HG03196 (cell line): ENCODE data around the gene KRT81.
"Not testable (repeated sequence)": the region's sequence is repeated elsewhere in the genome, so short reads cannot be mapped to it uniquely, and the experiment has no call there.

Experiments used
- ATAC-seq: cut with Tn5 transposase; IDR thresholded peaks from one replicate; pipeline ENCODE4 v1.9.1; 2021; ENCODE audit not compliant: unreplicated experiment

Gene KRT81

DNA sequence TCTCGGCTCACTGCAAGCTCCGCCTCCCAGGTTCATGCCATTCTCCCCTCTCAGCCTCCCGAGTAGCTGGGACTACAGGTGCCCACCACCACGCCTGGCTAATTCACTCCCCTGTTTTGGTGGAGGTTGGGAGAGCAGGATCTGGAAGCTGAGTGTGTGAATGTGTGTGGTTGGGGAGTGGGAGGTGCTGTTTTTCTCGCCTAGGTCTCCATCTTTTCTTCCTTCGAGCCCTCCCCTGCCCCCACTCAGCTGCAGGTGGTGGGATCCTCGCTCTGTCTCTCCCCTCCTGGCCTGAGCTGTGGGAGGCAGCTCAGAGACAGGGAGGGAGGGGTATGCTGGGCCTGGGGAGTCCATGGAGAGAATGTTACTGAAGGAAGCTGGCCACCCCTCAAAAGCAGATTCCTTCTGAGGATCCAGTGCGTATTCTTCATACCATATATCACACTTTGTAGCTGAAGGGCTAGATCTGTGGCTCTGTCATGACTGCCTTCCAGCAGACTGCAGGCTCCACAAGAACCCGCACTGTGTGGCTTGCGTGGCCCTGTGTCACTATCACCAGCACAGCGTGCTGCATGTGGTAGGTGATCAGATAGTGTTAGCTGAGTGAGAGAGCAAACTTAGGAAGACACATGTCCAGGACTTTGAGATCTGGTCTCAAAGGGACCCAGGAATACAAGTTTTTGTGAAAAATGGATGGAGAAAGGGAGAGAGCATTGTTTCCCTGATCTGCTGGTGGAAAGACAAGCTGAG lies 27.1 kb upstream of the KRT81 start:
- ATAC-seq: no peak

DNA sequence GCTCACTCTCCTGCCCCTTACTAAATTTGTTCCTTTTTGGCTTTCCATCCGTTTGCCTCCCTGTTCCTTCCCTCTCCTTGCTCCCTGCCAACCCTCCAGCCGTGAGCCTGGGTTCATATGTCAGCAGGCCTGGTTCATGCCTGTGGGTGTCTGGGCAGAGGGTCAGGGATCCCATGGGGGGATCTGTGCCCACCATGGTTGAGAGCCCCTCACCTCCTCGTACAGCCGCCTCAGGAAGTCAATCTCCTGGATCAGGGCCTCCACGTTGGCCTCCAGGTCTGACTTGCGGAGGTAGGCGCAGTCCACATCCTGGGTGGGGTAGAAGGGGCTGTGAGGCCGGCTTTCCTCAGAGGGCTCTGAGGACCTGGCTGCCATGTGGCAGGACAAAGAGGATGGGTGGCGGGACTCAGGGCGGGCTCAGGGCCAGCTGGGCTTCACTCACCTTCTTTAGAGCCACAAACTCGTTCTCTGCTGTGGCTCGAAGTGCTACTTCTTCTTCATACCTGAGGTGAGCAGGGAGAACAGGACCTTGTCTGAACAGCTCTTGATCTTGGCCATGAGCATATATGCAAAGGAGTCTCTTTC lies 26.2 kb upstream of the KRT81 start:
- no peak for ATAC-seq

DNA sequence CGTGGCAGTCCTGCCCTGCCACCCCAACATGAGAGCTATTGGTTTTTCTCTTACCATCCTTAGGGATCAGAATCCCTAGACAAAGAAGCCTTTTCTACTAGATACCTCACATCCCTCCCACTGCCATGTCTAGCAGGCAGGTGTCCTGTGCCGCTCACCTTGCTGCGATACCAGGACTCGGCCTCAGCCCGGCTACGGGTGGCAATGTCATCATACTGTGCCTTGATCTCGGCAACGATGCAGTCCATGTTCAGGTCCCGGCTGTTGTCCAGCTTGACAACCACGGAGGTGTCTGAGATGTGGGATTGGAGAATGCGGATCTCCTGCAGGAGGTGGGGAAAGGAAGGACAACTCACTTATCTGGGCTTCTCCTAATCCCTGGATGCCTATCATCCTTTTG lies 25.4 kb upstream of the KRT81 start:
- ATAC-seq: no peak

DNA sequence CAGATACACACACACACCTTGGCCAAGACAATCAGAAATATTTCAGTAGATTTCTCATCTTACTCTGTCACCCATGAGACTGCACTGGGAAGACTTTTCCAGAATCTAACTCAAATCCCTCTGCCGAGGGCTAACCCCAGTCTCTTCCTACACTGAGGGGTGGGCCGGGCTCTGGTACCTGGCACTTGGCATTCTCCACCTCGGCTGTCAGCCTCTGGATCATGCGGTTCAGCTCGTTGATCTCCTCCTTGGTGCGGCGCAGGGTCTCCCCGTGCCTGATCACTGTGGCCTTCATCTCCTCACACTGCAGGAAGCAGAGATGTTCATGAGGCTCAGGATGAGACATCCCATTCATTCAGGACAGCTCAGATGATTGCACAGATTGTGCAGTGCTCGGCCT lies 25.0 kb upstream of the KRT81 start:
- ATAC-seq: no peak

DNA sequence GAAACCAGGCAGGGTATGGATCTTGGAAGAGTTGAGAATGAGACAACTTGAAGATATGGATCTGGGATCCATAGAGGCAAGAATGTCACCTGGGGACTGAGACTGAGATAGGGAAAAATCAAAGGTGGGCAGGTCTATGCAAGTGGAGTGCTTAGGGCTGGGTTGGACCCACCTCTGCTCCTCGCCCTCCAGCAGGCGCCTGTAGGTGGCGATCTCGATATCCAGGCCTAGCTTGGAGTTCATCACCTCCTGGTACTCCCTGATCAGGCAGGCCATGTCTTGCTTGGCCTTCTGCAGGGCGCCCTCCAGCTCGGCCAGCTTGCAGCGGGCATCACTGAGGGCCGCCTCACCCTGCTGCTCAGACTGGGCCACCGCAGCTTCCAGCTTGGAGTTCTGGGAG lies 24.4 kb upstream of the KRT81 start:
- ATAC-seq: not testable (repeated sequence)

DNA sequence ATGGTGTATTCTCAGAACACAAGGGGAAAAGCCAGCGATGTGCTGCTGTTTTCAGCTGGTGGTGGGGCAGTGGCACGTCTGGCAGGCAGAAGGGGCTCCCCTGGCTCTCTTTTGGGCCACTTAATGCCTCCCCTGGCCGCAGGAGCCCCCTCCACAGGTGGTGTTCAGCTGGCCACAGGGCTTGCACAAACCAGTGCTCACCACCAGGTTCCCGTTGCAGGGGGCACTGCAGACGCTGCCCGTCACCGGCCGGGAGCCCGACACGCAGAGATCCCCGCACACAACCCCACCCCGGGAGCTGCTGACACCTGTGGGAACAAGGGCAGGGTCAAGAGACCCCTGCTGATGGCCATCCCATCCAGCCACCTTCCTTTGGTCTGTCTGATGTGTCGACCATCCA lies 23.2 kb upstream of the KRT81 start:
- ATAC-seq: no peak

DNA sequence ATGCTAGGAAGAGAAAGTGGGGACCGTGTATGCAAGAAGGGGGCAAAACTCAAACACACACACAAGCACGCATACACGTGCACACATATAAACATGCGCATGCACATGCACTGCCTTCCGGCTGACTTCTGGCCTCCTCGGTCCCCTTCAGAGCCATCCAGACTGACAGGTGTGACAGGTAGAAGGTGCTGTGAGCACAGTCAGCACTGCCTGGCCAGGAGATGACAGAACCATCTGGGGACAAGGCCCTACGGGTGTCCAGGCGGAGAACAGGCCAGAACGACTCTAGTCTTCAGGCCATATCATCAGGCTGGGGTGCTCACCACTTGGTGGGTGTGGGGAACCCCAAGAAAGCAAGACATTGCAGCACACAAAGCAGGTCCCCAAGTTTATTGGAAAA lies 22.6 kb upstream of the KRT81 start:
- ATAC-seq: no peak

DNA sequence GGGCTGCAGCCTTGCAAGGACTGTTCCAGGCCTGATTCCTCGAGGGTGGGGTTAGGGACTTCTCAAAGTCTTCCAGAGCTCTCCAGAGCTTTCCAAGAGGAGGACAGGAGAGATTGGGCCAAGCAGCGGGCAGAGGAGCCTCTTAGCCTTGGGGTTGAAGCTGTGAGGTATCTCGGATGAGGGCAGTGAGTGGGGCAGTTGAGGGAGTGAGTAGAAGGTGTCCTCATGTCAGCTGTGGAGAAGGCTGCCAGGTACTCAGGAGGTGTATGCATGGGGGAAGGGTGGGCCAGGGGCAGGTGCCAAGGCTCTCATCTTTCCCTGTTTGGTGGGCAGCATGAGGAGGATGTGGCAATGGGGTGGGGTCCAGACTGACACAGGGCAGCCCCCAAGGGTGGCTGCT lies 22.1 kb upstream of the KRT81 start:
- no peak for ATAC-seq

DNA sequence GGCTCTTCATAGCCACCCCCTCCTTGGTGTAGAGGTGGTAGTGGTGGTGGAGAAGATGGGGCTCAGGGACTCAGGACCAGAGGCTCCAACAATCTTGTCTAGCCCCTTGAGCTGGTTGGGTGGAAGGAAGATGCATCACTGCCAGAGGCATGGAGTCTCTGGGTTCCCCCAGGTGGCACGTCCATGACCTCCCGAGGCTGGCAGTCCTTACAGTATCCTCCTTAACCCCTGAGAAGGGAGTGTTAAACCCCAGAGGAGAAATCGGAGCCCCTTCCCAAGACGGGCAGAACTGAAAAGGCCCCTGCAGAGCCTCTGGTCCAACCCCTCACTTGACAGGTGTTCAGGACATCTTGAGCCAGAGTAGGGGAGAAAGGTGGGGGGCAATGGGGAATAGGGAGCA lies 20.8 kb upstream of the KRT81 start:
- no peak for ATAC-seq

DNA sequence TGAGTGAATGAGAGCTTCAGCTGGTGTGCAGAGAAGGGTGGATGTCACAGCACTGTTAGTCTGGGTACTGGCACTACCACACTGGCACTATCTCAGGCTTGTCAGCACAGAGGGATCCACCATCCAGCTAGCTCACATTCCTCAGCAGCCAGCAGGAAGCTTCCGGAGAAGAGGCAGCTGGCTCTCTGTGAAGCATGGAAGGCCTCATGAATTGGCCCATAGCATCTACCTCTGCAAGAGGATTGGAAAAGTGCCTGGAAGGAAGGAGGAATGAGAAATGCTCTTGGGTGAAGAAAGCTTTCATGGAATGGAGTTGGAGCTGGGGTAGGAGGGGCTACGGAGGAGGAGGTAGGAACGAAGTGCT lies 19.9 kb upstream of the KRT81 start:
- ATAC-seq: no peak

DNA sequence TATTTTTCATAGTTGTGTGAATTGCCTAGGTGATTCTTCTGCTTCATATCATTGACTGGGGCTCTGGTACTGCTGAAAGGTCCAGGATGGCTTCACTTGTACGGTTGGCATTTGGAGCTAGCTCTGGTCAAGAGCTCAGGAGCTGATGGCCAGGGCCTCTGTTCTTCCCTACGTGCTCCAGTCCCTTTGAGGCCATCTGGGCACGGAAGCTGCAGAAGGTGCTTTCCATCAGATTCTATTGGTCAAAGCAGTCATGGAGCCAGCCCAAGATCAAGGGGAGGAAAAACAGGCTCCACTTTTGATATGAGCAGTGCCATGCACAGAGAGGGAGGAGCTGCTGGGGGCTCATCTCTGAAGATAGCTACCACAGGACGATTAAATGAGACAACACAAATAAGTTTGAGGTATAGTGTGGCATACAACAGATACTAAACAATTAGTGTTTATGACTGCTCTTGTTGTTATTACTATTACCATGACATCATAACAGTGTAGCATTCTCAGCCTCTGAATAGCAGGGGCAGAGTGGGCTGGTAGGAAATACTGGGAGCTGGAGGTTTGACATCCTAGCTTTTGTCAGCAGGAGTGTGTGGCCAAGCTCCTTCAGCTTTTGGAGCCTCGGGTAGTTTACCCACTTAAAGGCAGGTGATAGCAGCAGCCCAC lies 19.4 kb upstream of the KRT81 start:
- ATAC-seq: no peak

DNA sequence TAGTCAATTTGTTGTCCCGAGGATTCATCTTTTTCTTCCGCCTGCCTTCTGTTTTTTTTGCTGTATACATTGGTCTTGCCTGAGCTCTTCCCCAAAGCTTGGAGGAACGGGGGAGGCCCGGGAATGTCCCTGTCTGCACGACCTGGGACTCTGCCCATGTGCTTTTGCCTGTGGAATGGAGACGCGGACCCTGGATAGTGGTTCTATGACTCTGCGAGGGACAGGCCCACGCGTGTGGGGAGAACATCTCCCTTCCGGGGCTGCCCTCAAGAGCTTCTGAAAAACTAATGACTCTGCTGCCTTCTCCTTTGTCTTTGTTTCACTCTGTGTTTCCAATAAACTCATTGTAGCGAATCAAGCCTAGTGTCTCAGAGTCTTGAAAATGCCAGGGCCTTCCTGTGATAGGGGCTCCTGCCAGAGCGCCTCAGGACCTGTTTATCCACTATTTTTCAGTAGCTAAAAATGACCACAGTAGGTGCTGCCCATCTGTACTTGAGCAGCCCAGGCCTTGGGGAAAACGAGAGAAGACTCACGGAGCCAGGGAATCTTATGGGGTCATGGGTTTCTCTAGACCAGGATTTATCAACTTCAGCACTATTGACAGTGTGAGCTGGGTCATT lies 17.6 kb upstream of the KRT81 start:
- ATAC-seq: no peak

DNA sequence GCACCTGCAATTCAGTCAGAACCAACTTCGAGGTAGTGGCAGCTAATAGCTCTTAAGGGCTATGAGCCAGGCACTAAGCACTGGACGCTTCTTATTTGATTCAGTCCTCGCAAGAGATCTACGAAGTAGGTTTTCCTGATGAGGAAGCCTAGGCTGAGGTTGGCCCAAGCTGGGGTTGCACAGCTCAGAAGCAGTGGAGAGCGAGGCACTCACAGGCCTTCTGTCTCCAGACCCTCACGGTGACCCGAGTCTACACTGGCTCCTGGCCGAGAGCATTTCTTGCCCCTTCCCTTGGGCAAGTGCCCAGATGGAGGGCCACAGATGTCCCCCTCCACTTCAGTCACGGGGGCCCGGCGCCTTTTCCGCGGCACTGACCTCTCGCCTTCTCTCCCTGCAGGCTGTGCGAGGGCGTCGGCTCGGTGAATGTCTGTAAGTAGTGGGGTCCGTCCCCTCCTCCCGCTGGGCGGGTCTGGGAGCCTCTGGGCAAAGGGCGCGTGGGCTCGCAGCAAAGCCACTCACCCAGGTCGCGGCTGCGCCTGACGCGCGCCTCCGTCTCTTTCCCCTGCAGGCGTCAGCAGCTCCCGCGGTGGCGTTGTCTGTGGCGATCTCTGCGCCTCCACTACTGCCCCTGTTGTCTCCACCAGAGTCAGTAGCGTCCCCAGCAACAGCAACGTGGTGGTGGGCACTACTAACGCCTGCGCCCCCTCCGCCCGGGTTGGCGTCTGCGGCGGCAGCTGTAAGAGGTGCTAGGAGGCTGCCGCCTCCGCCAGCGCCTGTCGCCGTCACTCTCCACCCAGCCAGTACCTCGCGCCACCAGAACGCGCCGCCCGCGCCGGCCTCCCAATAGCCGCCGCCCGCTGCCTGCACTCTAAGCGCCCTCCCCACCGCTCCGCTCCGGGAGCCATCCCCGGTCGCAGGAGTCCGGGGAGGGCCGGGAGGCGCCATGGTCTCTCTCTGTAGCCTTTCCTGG lies 16.8 kb upstream of the KRT81 start:
- ATAC-seq: no peak

DNA sequence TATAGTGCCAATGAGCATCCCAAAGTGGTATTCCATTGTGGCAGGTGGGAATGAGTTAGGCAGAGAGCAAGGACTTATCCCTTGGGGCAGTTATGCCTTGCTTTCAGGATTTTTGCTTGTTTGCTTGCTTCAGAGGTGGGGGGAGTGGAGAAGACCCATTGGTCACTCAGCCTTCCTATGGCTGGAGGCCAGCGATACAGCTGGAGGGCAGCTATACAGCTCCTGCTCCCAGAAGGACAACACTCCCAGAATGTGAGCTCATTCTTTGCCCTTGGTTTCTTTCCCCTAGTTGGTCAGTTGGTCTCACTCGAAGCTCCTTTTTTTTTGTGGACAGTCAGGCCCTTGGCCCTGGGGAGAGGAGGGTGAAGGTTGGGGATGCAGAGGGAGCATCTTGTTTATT lies 15.4 kb upstream of the KRT81 start:
- no peak for ATAC-seq

DNA sequence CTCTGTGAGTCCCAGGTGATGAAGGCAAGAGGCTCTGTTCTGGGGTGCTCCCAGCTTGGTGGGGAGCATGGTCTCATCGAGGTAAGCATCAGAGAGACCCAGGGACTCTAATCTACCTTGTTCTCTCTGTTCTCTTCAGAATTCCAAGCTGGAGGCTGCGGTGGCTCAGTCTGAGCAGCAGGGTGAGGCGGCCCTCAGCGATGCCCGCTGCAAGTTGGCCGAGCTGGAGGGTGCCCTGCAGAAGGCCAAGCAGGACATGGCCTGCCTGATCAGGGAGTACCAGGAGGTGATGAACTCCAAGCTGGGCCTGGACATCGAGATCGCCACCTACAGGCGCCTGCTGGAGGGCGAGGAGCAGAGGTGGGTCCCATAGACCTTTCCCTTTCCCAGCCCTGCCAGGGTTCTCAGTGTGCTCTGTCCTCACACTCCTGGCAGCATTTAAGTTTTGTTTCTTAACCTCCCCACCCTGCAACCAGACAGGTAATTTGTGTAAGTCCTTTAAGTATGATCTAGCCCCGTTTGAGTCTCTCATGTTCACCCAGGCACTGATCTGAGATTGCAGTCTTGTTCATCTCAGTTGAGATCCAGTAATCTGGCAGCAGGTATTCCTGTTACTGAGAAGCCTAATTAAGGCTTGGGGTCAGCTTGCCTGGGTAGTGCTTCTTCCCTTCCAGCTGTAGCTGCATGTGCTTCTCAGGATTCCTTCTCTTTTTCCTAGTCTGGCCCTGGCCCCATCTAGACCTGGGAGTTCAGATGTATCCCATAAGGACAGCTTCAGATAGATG lies 14.8 kb upstream of the KRT81 start:
- no peak for ATAC-seq

DNA sequence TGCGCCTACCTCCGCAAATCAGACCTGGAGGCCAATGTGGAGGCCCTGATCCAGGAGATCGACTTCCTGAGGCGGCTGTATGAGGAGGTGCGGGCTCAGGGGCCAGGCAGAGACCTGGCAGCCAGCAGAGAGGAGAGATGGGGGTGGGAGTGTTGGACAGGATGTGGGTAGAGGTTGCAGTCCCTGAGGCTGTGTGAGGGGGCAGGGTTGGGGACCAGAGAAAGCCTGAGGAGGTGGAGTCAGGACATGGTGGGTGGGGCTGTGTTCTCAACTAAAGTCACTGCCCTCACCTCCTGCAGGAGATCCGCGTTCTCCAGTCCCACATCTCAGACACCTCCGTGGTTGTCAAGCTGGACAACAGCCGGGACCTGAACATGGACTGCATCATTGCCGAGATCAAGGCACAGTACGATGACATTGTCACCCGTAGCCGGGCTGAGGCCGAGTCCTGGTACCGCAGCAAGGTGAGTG lies 13.6 kb upstream of the KRT81 start:
- peak; percentile 85 for ATAC-seq

DNA sequence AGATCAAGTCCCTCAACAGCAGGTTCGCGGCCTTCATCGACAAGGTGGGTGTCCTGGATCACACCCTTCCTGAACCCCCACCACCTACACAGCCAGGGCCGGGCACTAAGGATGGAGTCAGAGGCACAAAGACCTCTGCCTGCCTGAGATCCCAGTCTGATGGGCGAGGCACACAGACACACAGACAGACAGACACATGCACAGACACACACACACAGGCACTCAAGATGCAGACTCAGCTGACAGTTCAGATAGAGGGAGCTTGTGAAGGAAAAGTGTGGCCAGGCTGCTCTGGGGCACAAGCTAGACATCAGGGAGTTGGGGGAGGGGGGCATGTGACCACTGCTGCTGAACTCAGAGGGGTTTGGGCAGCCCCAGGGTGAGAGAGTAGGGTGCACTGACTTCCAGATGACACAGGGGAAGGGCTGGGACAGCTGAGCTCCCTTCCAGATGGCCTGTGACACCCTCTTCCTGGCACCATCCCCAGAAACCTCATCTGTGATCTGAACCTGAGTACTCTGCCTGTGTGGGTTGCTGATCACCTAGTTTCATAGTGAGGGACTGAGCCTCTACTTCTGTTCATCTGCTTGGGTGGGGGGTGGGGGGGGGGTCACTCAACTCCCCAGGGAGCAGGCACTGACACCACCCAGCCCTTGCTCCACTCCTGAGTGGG lies 11.0 kb upstream of the KRT81 start:
- ATAC-seq: not testable (repeated sequence)

DNA sequence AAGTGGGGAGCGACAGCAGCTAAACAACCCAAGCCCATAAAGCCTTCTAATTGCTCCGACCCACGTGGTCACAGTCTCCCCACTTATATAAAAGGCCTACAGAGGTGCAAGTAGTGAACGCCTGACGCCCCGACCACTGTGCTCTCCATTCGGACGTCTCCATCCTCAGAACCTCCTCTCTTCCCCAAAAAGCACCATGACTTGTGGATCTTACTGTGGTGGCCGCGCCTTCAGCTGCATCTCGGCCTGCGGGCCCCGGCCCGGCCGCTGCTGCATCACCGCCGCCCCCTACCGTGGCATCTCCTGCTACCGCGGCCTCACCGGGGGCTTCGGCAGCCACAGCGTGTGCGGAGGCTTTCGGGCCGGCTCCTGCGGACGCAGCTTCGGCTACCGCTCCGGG lies 10.4 kb upstream of the KRT81 start:
- not testable (repeated sequence) for ATAC-seq
